ENCODE data around the gene NCAPD3.
A peak's percentile ranks its signal among the peaks of the same experiment; 100 is the strongest.

Gene NCAPD3

GRCh38 chr11:134149371-134149770, 74.4 kb downstream of the NCAPD3 start:
- no peak overlapping the region for H3K4me3 ChIP-seq (replicated peaks in 1 of 2; ENCODE audit: low read depth in 2 of 2, low read length in 2 of 2)
- TF ChIP-seq CTCF (IDR thresholded peaks at IDR 0.05; ENCODE audit: low read depth, low read length) = no peak
- no peak for DNase-seq (ENCODE audit: low read depth in 2 of 2)

- no peak for DNase-seq (ENCODE audit: low read depth in 2 of 2)
- TF ChIP-seq CTCF (IDR thresholded peaks at IDR 0.05; ENCODE audit: low read depth, low read length) = no peak
- H3K4me3 ChIP-seq (replicated peaks in 1 of 2; ENCODE audit: low read depth in 2 of 2, low read length in 2 of 2) = no peak overlapping the region
These were observed 77.2 kb downstream of the NCAPD3 start for GRCh38 chr11:134146598-134146997.

- H3K4me3 ChIP-seq (replicated peaks in 1 of 2; ENCODE audit: low read depth in 2 of 2, low read length in 2 of 2) = no peak overlapping the region
- no peak for TF ChIP-seq CTCF (IDR thresholded peaks at IDR 0.05; ENCODE audit: low read depth, low read length)
- no peak for DNase-seq (ENCODE audit: low read depth in 2 of 2)
These were observed 78.1 kb downstream of the NCAPD3 start for GRCh38 chr11:134145715-134146114.

GRCh38 chr11:134144744-134145143, 79.0 kb downstream of the NCAPD3 start:
- DNase-seq (ENCODE audit: low read depth in 2 of 2) = peak in 1 of 2 donors; percentile 31
- TF ChIP-seq CTCF (IDR thresholded peaks at IDR 0.05; ENCODE audit: low read depth, low read length) = no peak
- no peak overlapping the region for H3K4me3 ChIP-seq (replicated peaks in 1 of 2; ENCODE audit: low read depth in 2 of 2, low read length in 2 of 2)

GRCh38 chr11:134143801-134144200, 80.0 kb downstream of the NCAPD3 start:
- no peak for TF ChIP-seq CTCF (IDR thresholded peaks at IDR 0.05; ENCODE audit: low read depth, low read length)
- DNase-seq (ENCODE audit: low read depth in 2 of 2) = no peak

GRCh38 chr11:134142536-134142935, 81.2 kb downstream of the NCAPD3 start:
- TF ChIP-seq CTCF (IDR thresholded peaks at IDR 0.05; ENCODE audit: low read depth, low read length) = no peak
- peak; percentile 30 to 55 for DNase-seq (ENCODE audit: low read depth in 2 of 2)
- H3K4me3 ChIP-seq (replicated peaks in 1 of 2; ENCODE audit: low read depth in 2 of 2, low read length in 2 of 2) = no peak overlapping the region

More at GRCh38 chr11:134143801-134144200, 80.0 kb downstream of the NCAPD3 start:
- no peak overlapping the region for H3K4me3 ChIP-seq (replicated peaks in 1 of 2; ENCODE audit: low read depth in 2 of 2, low read length in 2 of 2)

GRCh38 chr11:134140961-134141490, 82.7 kb downstream of the NCAPD3 start:
- DNase-seq (ENCODE audit: low read depth in 2 of 2) = no peak
- no peak overlapping the region for H3K4me3 ChIP-seq (replicated peaks in 1 of 2; ENCODE audit: low read depth in 2 of 2, low read length in 2 of 2)
- TF ChIP-seq CTCF (IDR thresholded peaks at IDR 0.05; ENCODE audit: low read depth, low read length) = no peak

All from cardiac fibroblast (primary cell).